ENCODE data around the gene CYYR1. TPM values are rescaled to one million over a fixed set of nuclear protein-coding genes. Genes with fewer than 3 reads are reported as not detected.

Gene CYYR1
- total RNA-seq, 1 experiment from 2014 or later: 0.12 TPM

DNA sequence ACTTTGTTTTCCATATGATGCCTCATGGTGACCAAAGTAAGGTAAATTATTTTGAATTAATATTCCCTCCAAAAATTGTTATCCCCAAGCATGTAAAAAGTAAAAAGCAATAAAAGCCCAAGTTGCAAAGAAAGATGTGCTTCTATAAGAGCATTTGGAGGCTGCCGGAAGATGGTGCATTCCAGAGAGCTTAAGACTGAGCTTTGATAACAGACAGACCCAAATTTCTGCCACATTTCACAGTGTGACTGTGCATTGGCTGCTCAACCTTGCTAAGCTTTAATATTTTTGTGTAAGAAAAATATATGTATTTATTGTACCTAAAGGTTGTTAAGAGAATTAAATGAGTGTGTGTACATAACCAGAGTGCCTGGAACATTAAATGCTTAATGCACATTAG is 67.9 kb downstream of the CYYR1 start:
- ChIA-PET RAD21 (ENCODE audit: low non-redundant PET in 1 of 2, low total read pairs in 2 of 2, uncharacterized antibody in 2 of 2, unreplicated experiment in 2 of 2) (no interaction called here), CTCF (no interaction called here), POLR2A (no interaction called here)
- Histone ChIP-seq H4K20me1 (ENCODE audit: insufficient read depth) (no peaks in the 10 kb centered on the region), H3K27me3 (ENCODE audit: insufficient read depth, low read length) (no peaks in the 10 kb centered on the region), H3K4me3 (replicated peaks in 1 of 2; ENCODE audit: low read depth in 1 of 2, low read length in 2 of 2) (no peak overlapping the region), H2AFZ (ENCODE audit: low read depth, low read length, poor library complexity, severe bottlenecking) (no peak overlapping the region), H3K79me2 (ENCODE audit: insufficient read depth, low read length) (no peaks in the 10 kb centered on the region), H3K4me1 (ENCODE audit: control insufficient read depth in 1 of 2, insufficient read depth in 2 of 2, low read length in 2 of 2) (no peaks in the 10 kb centered on the region), H3K9ac (ENCODE audit: low read length) (no peak overlapping the region), H3K36me3 (ENCODE audit: control insufficient read depth in 1 of 2, insufficient read depth in 2 of 2, low read length in 2 of 2) (no peaks in the 10 kb centered on the region), H3K9me2 (ENCODE audit: insufficient read depth) (no peaks in the 10 kb centered on the region), H3K27ac (ENCODE audit: low read depth, low read length) (no peak overlapping the region), H3K9me3 (ENCODE audit: control insufficient read depth in 1 of 2, insufficient read depth in 1 of 2, low read depth in 1 of 2, low read length in 2 of 2) (0 out of 4 replicates have a peak, but pooled peaks cover 0 to 3% of the 10 kb centered on the region in 2 experiments), H3K4me2 (ENCODE audit: low read length) (no peak overlapping the region)
- DNase-seq (ENCODE audit: low read depth, low spot score) (no peak), ATAC-seq (no peak)
- no TSS peak for BruUV-seq (replicated peaks)
- intact Hi-C loops (cut with micrococcal nuclease): no loop called here
- no peak for TF ChIP-seq ZFX (IDR thresholded peaks at IDR 0.05)
- no peak for TF ChIP-seq RAD21 (IDR thresholded peaks at IDR 0.05; ENCODE audit: low read depth)
- no peak for TF ChIP-seq CBX3 (IDR thresholded peaks at IDR 0.05; ENCODE audit: low read depth)
- no peak for TF ChIP-seq CEBPB (IDR thresholded peaks at IDR 0.05; ENCODE audit: low read depth)
- no peak for TF ChIP-seq ZNF274 (IDR thresholded peaks at IDR 0.05; ENCODE audit: low read depth, low read length)
- TF ChIP-seq, protein P1, sequence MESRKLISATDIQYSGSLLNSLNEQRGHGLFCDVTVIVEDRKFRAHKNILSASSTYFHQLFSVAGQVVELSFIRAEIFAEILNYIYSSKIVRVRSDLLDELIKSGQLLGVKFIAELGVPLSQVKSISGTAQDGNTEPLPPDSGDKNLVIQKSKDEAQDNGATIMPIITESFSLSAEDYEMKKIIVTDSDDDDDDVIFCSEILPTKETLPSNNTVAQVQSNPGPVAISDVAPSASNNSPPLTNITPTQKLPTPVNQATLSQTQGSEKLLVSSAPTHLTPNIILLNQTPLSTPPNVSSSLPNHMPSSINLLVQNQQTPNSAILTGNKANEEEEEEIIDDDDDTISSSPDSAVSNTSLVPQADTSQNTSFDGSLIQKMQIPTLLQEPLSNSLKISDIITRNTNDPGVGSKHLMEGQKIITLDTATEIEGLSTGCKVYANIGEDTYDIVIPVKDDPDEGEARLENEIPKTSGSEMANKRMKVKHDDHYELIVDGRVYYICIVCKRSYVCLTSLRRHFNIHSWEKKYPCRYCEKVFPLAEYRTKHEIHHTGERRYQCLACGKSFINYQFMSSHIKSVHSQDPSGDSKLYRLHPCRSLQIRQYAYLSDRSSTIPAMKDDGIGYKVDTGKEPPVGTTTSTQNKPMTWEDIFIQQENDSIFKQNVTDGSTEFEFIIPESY (IDR thresholded peaks at IDR 0.05; ENCODE audit: extremely low read depth, insufficient replicate concordance, low read length): no peak
- no peak for TF ChIP-seq SP1 (IDR thresholded peaks at IDR 0.05; ENCODE audit: low read depth)
- no peak for TF ChIP-seq SRF (IDR thresholded peaks at IDR 0.05; ENCODE audit: low read depth)
- no peak for TF ChIP-seq ELF1 (IDR thresholded peaks at IDR 0.05; ENCODE audit: borderline replicate concordance, low read depth)

DNA sequence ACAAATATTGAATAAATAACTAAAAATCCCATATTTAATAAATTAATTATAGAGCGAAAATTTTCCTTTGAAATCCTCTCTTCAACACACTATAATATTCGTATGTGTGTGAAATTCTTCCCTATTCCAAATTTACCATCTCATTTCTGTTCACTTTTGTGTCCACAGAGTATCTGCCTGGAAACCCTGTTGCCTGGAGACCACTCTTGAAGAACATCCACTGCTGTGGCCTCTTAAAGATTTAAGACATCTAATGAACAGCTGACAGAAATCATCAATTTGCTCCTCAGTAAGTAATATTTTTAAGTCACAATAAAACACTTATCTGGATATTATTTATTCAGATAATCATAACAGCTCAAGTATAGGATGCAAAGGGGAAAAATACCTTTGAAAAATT is 69.7 kb downstream of the CYYR1 start:
- Histone ChIP-seq H2AFZ (ENCODE audit: low read depth, low read length, poor library complexity, severe bottlenecking) (no peak overlapping the region), H3K36me3 (ENCODE audit: control insufficient read depth in 1 of 2, insufficient read depth in 2 of 2, low read length in 2 of 2) (no peaks in the 10 kb centered on the region), H3K9me2 (ENCODE audit: insufficient read depth) (no peaks in the 10 kb centered on the region), H3K9me3 (ENCODE audit: control insufficient read depth in 1 of 2, insufficient read depth in 1 of 2, low read depth in 1 of 2, low read length in 2 of 2) (0 out of 4 replicates have a peak, but pooled peaks cover 0 to under 1% of the 10 kb centered on the region in 2 experiments), H3K4me1 (ENCODE audit: control insufficient read depth in 1 of 2, insufficient read depth in 2 of 2, low read length in 2 of 2) (no peaks in the 10 kb centered on the region), H3K4me2 (ENCODE audit: low read length) (no peak overlapping the region), H3K79me2 (ENCODE audit: insufficient read depth, low read length) (no peaks in the 10 kb centered on the region), H3K27ac (ENCODE audit: low read depth, low read length) (no peak overlapping the region), H3K9ac (ENCODE audit: low read length) (no peak overlapping the region), H4K20me1 (ENCODE audit: insufficient read depth) (no peaks in the 10 kb centered on the region), H3K27me3 (ENCODE audit: insufficient read depth, low read length) (no peaks in the 10 kb centered on the region), H3K4me3 (replicated peaks in 1 of 2; ENCODE audit: low read depth in 1 of 2, low read length in 2 of 2) (no peak overlapping the region)
- intact Hi-C loops (cut with micrococcal nuclease): no loop called here
- ATAC-seq: no peak
- POLR2A ChIA-PET: no interaction called here
- RAD21 ChIA-PET (ENCODE audit: low non-redundant PET in 1 of 2, low total read pairs in 2 of 2, uncharacterized antibody in 2 of 2, unreplicated experiment in 2 of 2): no interaction called here
- BruUV-seq (replicated peaks): no TSS peak
- TF ChIP-seq, protein P2, sequence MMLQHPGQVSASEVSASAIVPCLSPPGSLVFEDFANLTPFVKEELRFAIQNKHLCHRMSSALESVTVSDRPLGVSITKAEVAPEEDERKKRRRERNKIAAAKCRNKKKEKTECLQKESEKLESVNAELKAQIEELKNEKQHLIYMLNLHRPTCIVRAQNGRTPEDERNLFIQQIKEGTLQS (IDR thresholded peaks at IDR 0.05): no peak
- no peak for TF ChIP-seq CBX3 (IDR thresholded peaks at IDR 0.05; ENCODE audit: low read depth)
- TF ChIP-seq CEBPB (IDR thresholded peaks at IDR 0.05; ENCODE audit: low read depth): no peak
- TF ChIP-seq TCF7L2 (IDR thresholded peaks at IDR 0.05; ENCODE audit: borderline replicate concordance, extremely low read depth, insufficient read depth, insufficient read length): no peak
- no peak for TF ChIP-seq POLR2AphosphoS5 (IDR thresholded peaks at IDR 0.05; ENCODE audit: low read depth, low read length)
- TF ChIP-seq, protein P3, sequence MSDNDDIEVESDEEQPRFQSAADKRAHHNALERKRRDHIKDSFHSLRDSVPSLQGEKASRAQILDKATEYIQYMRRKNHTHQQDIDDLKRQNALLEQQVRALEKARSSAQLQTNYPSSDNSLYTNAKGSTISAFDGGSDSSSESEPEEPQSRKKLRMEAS (IDR thresholded peaks at IDR 0.05): no peak
- TF ChIP-seq, protein P4, sequence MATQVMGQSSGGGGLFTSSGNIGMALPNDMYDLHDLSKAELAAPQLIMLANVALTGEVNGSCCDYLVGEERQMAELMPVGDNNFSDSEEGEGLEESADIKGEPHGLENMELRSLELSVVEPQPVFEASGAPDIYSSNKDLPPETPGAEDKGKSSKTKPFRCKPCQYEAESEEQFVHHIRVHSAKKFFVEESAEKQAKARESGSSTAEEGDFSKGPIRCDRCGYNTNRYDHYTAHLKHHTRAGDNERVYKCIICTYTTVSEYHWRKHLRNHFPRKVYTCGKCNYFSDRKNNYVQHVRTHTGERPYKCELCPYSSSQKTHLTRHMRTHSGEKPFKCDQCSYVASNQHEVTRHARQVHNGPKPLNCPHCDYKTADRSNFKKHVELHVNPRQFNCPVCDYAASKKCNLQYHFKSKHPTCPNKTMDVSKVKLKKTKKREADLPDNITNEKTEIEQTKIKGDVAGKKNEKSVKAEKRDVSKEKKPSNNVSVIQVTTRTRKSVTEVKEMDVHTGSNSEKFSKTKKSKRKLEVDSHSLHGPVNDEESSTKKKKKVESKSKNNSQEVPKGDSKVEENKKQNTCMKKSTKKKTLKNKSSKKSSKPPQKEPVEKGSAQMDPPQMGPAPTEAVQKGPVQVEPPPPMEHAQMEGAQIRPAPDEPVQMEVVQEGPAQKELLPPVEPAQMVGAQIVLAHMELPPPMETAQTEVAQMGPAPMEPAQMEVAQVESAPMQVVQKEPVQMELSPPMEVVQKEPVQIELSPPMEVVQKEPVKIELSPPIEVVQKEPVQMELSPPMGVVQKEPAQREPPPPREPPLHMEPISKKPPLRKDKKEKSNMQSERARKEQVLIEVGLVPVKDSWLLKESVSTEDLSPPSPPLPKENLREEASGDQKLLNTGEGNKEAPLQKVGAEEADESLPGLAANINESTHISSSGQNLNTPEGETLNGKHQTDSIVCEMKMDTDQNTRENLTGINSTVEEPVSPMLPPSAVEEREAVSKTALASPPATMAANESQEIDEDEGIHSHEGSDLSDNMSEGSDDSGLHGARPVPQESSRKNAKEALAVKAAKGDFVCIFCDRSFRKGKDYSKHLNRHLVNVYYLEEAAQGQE (IDR thresholded peaks at IDR 0.05; ENCODE audit: low read depth): no peak
- TF ChIP-seq ZFX (IDR thresholded peaks at IDR 0.05): no peak
- no peak for TF ChIP-seq RAD21 (IDR thresholded peaks at IDR 0.05; ENCODE audit: low read depth)
- no peak for TF ChIP-seq JUND (IDR thresholded peaks at IDR 0.05)
- DNase-seq (ENCODE audit: low read depth, low spot score): no peak
- CTCF ChIA-PET: no interaction called here
